Testis (tissue), 2 donors: ENCODE data around the gene TNNI3K.

Experiments
- POLR2A ChIP-seq: fragments of 450-650 bp; IDR thresholded peaks from one replicate; pipeline ENCODE4 v1.6.1; 2017; ENCODE audit warnings: antibody characterized with exemption, mild to moderate bottlenecking, moderate library complexity
- TF ChIP-seq, protein P1 (sequence below), 3 experiments: fragments of 450-650 bp in 2 of 3; fragments of 200-600 bp in 1 of 3; sonication (generic) in 1 of 3; IDR thresholded peaks; one replicate each; pipeline ENCODE4 v1.5.1; 2016 to 2019; ENCODE audit warnings: antibody characterized with exemption in 3 of 3, mild to moderate bottlenecking in 2 of 3, moderate library complexity in 1 of 3

- TF ChIP-seq POLR2A: no peak
- TF ChIP-seq, protein P1, sequence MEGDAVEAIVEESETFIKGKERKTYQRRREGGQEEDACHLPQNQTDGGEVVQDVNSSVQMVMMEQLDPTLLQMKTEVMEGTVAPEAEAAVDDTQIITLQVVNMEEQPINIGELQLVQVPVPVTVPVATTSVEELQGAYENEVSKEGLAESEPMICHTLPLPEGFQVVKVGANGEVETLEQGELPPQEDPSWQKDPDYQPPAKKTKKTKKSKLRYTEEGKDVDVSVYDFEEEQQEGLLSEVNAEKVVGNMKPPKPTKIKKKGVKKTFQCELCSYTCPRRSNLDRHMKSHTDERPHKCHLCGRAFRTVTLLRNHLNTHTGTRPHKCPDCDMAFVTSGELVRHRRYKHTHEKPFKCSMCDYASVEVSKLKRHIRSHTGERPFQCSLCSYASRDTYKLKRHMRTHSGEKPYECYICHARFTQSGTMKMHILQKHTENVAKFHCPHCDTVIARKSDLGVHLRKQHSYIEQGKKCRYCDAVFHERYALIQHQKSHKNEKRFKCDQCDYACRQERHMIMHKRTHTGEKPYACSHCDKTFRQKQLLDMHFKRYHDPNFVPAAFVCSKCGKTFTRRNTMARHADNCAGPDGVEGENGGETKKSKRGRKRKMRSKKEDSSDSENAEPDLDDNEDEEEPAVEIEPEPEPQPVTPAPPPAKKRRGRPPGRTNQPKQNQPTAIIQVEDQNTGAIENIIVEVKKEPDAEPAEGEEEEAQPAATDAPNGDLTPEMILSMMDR (IDR thresholded peaks at IDR 0.05): no peak
Observed at GRCh38 chr1:74431531-74431930, 196.3 kb downstream of the TNNI3K start.
